Measurements from ENCODE around the gene FBXO36.

Gene FBXO36

GRCh38 chr2:229974266-229974665, 52.0 kb downstream of the FBXO36 start:
- DNase-seq, result no peak

GRCh38 chr2:229980431-229981184, 58.3 kb downstream of the FBXO36 start:
- no peak for DNase-seq

GRCh38 chr2:229993236-229993635, 70.9 kb downstream of the FBXO36 start:
- DNase-seq, result no peak

GRCh38 chr2:229996320-229996719, 74.0 kb downstream of the FBXO36 start:
- no peak for DNase-seq

GRCh38 chr2:229997565-229997964, 75.3 kb downstream of the FBXO36 start:
- no peak for DNase-seq

- DNase-seq, result no peak
Measured at GRCh38 chr2:230000118-230000841, 78.0 kb downstream of the FBXO36 start.

GRCh38 chr2:230007931-230008707, 85.8 kb downstream of the FBXO36 start:
- DNase-seq, result peak; percentile 28

- DNase-seq, result no peak
Measured at GRCh38 chr2:230008708-230009066, 86.4 kb downstream of the FBXO36 start.

- no peak for DNase-seq
Measured at GRCh38 chr2:230010501-230010900, 88.2 kb downstream of the FBXO36 start.

GRCh38 chr2:230011617-230012016, 89.3 kb downstream of the FBXO36 start:
- no peak for DNase-seq

GRCh38 chr2:230012267-230012884, 90.1 kb downstream of the FBXO36 start:
- no peak for DNase-seq

- no peak for DNase-seq
Measured at GRCh38 chr2:230016844-230017243, 94.5 kb downstream of the FBXO36 start.

GRCh38 chr2:230018153-230018552, 95.8 kb downstream of the FBXO36 start:
- no peak for DNase-seq

GRCh38 chr2:230019742-230020141, 97.4 kb downstream of the FBXO36 start:
- DNase-seq, result no peak

- no peak for DNase-seq
Measured at GRCh38 chr2:230023313-230023712, 101.0 kb downstream of the FBXO36 start.

- DNase-seq, result no peak
Measured at GRCh38 chr2:230042195-230042594, 119.9 kb downstream of the FBXO36 start.

- DNase-seq, result no peak
Measured at GRCh38 chr2:230043025-230043424, 120.7 kb downstream of the FBXO36 start.

- no peak for DNase-seq
Measured at GRCh38 chr2:230043461-230043860, 121.2 kb downstream of the FBXO36 start.

GRCh38 chr2:230046491-230046890, 124.2 kb downstream of the FBXO36 start:
- DNase-seq, result no peak

- no peak for DNase-seq
Measured at GRCh38 chr2:230048010-230048671, 125.8 kb downstream of the FBXO36 start.

GRCh38 chr2:230050136-230050535, 127.8 kb downstream of the FBXO36 start:
- DNase-seq, result no peak

- DNase-seq, result no peak
Measured at GRCh38 chr2:230052299-230052698, 130.0 kb downstream of the FBXO36 start.

Measured in NCI-H1048 (cell line).